GM19351 (cell line): ENCODE results near the gene APOBEC3B.
"Not testable (repeated sequence)": the region's sequence is repeated elsewhere in the genome, so short reads cannot be mapped to it uniquely, and the experiment has no call there.

ENCODE experiments used
- ATAC-seq: cut with Tn5 transposase; IDR thresholded peaks from one replicate; pipeline ENCODE4 v1.9.1; 2021; ENCODE audit warnings: mild to moderate bottlenecking, moderate library complexity; ENCODE audit not compliant: unreplicated experiment

The APOBEC3B gene

GRCh38 chr22:38987171-38987895 lies 5.2 kb downstream of the APOBEC3B start:
- ATAC-seq: no peak

GRCh38 chr22:38989466-38989865 lies 7.3 kb downstream of the APOBEC3B start:
- no peak for ATAC-seq

DNA sequence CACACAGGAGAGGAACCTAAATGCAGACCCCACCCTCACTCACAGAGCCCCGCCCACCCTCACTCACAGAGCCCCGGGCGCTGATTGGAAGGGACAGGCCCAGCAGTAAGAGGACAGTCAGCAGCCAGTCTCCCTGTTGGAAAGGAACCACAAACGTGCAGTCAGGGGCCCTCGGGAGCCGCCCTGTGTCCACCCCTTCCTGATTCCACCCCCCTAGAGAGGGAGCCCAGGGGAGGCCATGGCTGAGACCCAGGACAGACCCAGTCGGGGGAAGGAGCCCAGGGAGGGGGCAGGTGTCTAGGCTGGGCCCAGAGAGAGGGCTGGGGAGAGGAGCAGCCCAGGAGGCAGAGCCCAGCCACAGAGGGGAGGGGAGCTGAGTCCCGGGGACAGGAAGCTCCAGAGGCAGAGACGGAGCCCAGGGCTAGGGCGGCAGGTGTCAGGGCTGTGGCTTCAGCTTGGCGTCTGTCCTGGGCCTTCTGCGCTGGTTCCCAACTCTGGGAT lies 10.8 kb downstream of the APOBEC3B start:
- not testable (repeated sequence) for ATAC-seq

DNA sequence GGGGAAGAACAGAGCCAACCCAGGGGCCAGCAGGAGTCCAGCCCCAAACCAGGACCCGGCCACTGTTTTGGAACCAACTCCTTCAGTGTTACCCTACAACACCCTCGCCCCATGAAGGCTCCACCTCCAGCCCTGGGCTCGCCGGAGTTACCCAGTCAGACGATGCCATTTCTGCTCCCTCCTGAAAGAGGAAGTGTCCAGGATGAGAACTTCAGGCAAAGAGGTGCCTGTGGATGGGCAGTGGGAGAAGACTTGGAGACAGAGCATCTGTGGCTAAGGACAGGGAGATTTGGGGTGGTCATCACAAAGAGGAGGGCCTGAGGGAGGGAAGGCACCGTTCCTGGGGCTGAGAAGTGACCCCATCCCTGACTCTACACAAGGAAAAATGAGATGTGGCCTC lies 14.0 kb downstream of the APOBEC3B start:
- no peak for ATAC-seq

GRCh38 chr22:38997518-38997917 lies 15.4 kb downstream of the APOBEC3B start:
- no peak for ATAC-seq

DNA sequence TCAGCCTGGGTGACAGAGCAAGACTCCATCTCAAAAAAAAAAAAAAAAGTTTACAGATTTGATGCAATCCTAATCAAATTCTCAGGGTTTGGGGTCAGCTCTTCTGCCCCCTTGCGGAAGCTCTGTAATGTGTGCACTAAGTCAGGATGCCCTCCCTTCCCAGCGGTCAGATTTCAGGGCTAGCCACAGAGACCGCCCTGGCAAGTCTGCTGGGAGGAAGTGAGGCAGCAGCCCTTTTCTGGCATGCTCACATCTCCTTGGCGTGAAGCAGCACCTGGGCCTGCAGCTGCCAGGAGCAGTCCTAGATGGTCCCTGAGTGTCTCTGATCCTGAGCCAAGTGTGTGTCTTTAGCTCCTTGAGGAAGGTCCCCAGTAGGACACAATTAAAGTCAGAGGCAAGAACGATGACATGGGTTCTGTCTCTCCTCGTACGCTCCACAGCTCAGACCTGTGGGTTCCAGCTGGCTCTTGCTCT lies 21.1 kb downstream of the APOBEC3B start:
- peak; percentile 53 for ATAC-seq

DNA sequence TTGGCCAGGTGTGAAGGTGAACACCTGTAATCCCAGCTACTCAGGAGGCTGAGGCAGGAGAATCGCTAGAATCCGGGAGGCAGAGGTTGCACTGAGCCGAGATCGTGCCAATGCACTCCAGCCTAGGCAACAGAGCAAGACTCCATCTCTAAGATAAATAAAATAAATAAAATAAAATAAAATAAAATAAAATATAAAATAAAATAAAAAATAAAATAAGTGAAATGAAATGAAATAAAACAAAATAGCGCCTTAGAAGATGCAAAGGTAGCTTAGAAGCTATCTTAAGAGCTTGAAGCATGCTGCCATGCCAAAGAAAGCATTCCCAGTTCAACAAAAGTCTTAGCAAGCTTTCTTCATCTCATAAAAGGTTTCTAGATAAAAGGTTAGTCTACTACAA lies 25.0 kb downstream of the APOBEC3B start:
- no peak for ATAC-seq

DNA sequence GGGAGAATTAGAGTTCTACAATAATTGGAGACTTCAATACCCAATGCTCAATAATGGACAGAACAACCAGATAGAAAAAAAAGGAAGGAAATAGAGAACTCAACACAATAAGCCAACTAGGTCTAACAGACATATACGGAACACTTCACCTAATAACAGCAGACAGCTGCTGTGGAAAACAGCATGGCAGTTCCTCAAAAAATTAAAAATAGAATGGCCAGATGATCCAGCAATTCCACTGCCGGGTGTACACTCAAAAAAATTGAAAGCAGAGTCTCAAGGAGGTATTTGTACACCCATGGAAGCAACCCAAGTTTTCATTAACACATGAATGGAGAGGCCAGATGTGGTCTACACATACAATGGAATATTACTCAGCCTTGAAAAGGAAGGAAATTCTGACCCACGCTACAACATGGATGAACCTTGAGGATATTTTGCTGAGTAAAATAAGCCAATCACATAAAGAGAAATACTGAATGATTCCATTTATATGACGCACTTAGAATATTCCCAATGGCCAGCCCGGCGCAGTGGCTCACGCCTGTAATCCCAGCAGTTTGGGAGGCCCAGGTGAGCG lies 26.2 kb downstream of the APOBEC3B start:
- ATAC-seq: not testable (repeated sequence)

DNA sequence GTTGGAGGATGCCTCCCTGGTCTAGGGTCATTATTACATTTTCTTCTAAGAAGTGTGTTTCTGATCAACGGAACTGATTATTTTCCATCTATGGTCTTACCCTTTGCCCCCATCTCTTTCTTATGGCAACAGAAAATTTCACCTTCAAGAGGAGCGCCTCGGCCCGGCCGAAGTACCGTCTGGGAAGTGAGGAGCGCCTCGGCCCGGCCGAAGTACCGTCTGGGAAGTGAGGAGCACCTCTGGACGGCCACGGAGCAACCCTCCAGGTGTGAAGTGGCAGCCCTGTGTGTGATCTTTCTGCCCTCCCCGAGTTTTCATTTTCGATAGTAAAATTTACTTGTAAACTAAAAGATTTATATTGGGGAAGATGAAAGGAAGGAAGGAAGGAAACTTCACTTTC lies 28.8 kb downstream of the APOBEC3B start:
- no peak for ATAC-seq

DNA sequence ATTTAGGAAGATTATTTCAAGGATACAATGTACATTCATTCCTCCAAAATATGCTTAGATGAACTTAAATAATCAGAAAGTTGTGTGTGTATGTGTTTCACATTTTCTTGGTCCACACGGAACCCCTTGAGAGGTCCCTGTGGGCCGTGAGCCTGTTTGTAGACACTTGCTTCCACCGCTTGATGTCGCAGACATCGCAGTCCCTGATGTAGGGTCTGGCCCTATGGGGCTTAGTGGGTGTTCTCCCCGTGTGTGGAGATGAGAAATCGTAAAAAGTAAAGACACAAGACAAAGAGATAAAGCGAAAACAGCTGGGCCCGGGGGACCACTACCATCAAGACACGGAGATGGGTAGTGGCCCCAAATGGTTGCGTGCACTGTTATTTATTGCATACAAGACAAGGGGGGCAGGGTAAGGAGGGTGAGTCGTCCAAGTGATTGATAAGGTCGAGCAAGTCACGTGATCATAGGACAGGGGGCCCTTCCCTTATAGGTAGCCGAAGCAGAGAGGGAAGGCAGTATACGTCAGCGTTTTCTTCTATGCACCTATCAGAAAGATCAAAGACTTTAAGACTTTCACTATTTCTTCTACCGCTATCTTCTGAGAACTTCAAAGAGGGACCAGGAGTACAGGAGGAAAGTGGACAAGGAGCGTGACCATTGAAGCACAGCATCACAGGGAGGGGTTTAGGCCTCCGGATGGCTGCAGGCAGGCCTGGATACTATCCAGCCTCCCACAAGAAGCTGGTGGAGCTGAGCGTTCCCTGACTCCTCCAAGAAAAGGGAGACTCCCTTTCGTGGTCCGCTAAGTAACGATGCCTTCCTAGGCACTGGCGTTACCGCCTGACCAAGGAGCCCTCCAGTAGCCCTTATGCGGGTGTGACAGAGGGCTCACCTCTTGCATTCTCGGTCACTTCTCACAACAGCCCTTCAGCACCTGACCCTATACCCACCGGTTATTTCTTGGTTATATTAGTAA lies 30.7 kb downstream of the APOBEC3B start:
- no peak for ATAC-seq

GRCh38 chr22:39013561-39013941 lies 31.4 kb downstream of the APOBEC3B start:
- not testable (repeated sequence) for ATAC-seq

DNA sequence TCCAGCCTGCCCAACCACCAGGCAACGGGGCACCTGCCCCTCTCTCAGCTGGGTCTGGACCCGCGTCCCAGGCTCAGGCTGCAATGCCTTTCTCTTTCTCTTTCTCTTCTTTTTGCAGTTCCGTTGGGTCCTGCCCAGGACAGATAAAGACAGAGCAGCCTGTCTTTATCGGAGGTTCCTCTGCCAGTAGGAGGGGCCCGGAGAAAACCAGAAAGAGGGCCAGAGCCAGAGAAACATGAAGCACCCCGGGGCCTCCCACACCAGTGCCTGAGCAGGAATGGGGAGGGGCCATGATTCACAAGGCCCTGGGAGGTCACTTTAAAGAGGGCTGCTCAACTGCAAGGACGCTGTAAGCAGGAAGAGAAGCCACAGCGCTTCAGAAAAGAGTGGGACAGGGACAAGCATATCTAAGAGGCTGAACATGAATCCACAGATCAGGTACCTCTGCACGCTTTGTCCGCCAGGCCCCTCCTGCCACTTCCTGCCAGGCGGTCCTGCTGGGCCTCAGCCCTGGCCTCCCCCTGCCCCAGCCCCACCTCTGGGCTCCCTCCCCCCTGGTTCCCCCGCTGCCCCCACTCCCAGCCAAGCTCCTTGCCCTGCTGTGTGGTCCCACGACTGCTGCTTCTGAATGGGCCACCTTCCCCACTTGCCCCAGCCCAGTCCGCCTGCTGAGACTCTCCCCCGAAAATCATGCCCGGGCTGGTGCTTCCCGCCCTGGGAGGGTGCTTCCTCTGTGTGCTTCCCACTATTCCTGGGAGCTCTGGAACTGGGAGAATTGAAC lies 32.0 kb downstream of the APOBEC3B start, which contains the start of gene APOBEC3C:
Gene APOBEC3C, plus strand, starts transcription at position 316 of the 781 bp plus-strand sequence. Its CDS starts 106 bp downstream, at position 422.
- peak; percentile 79 for ATAC-seq

GRCh38 chr22:39014723-39015121 lies 32.6 kb downstream of the APOBEC3B start:
- ATAC-seq: not testable (repeated sequence)

DNA sequence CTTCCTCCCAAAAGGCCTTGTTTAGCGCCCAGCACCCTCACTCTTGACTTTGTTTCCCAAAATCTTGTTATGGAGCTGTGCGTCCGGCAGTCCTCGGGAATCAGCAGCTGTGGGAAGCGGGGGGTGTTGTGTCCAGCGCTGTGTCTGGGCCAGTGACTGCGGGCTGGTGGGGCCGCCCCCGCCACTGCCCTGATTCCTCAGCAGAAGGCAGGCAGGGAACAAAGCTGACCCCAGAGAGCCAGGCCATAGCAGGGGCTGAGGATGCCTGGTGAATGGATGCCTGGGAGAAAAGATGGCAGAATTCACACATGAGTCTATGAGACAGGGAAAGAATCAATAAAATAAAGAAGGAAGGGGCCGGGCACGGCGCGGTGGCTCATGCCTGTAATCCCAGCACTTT lies 34.4 kb downstream of the APOBEC3B start:
- no peak for ATAC-seq

GRCh38 chr22:39017596-39018365 lies 35.6 kb downstream of the APOBEC3B start:
- no peak for ATAC-seq

DNA sequence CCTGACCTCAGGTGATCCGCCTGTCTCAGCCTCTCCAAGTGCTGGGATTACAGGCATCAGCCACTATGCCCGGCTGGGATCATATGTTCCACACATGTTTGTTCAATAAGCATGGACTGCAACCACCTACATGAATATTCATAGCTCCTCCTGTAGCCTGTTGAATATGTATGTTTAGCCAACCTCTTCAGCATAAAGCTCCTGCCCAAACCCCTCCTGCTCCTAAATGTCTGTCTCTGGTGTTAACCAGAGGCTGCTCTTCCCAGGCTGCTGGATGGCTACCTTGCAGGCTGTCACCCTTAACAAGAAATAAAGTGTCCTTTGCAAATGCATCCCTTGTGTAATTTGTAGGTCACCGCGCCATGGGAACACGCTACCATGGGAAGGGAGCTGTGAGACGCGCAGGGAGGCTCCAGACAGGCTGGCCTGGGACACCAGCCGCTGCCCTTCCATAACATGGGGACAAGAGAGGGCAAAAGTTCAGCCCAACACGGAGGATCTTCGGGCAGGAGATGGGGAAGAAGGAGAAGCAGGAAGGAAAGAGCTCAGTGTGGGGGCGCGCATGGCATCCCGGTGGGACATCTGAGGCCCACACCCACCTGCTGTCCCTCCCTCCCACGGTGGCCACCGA lies 38.0 kb downstream of the APOBEC3B start:
- peak; percentile 16 for ATAC-seq

DNA sequence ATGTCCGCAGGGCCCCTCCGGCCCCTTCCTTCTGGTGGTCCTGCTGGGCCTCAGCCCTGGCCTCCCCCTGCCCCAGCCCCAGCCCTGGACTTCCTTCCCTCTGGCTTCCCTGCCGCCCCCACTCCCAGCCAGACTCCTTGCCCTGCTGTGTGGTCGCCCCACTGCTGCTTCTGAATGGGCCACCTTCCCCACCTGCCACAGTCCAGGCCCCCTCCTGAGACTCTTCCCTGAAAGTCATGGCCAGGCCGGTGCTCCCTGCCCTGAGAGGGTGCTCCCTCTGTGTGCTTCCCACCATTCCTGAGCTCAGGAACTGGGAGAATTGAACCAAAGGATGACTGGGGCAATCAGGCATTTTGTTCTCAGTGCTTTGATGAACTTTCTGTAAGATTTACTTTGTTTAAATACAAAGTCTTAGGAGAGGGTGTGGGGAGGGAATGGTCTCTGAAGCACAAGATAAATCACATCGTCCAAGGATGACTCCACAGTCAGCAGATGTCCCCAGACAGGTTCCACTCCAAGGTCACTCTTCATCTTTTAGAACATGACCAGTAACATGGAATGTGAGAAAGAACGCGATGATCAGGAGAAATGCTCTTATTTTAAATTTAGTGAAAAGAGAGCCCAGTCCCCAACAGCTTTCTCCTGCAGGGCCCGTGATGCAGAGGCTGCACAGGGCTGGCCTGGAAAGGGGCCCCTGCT lies 39.6 kb downstream of the APOBEC3B start:
- no peak for ATAC-seq

DNA sequence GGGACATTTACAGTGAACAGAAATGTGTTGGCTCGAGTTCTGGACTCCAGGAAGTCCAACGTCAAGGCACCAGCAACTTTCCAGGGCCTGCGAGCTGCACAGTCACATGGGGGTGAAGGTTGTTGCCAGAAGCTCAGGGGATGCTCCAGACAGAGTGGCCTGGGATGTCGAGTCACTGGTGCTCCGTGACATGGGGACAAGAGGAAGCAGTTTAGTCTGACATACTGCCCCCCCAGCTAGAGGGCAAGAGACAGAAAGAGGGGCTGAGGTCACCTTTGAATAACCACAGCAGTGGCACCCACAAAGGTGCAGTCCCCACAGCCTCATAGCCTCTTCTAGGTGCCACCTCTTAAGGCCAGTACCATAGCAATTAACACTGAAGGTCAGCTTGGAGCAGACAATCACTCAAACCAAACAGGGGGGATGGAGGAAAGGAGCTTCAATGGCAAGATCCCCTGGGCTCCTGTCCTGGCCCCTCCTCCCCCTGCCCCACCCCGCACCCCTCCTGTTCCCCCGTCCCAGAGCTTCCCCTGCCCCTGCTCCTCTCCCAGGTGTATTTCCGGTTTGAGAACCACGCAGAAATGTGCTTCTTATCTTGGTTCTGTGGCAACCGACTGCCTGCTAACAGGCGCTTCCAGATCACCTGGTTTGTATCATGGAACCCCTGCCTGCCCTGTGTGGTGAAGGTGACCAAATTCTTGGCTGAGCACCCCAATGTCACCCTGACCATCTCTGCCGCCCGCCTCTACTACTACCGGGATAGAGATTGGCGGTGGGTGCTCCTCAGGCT lies 42.6 kb downstream of the APOBEC3B start:
- ATAC-seq: no peak
